Astrocyte of the cerebellum (primary cell): Measurements from ENCODE around the gene ACVR1.
A peak's percentile ranks its signal among the peaks of the same experiment; 100 is the strongest.

Experiments used
- DNase-seq: peaks from one replicate; pipeline ENCODE4 v3.0.0-alpha.2; 2011; ENCODE audit warnings: low read depth
- H3K4me3 ChIP-seq: 2 replicates; pipeline ENCODE4 v1.5.1; 2011; ENCODE audit warnings: mild to moderate bottlenecking, low read depth, low read length, moderate library complexity
- in situ Hi-C: cut with HindIII; loops from 2 replicates; pipeline ENCODE4 v1.10.0; 2017; ENCODE audit warnings: low sequenced_read_pairs
- TF ChIP-seq, protein P1 (sequence below): IDR thresholded peaks from 2 replicates; pipeline ENCODE4 v1.5.1; 2012; ENCODE audit warnings: low read length, low read depth, moderate library complexity, mild to moderate bottlenecking; ENCODE audit errors: missing control alignments

Gene ACVR1

DNA sequence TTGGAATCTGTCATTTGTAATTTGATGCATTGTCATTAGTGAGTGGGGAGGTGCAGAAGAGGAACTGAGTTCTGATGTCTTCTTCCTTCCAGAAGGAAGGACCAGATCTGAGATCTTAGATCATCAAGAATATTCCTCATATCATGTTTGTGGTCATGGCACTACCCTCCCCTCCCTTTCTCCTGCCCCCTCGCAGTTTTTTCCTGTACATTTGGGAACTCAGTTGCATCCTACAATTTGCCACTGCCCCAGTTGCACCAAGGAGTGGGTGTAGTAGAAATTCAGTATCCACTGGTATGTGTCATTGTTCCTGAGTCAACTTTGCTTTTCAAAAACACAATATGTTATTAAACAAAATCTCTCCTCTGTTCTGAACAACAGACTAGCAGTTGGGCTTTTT is 26.6 kb upstream of the ACVR1 start:
- TF ChIP-seq, protein P1, sequence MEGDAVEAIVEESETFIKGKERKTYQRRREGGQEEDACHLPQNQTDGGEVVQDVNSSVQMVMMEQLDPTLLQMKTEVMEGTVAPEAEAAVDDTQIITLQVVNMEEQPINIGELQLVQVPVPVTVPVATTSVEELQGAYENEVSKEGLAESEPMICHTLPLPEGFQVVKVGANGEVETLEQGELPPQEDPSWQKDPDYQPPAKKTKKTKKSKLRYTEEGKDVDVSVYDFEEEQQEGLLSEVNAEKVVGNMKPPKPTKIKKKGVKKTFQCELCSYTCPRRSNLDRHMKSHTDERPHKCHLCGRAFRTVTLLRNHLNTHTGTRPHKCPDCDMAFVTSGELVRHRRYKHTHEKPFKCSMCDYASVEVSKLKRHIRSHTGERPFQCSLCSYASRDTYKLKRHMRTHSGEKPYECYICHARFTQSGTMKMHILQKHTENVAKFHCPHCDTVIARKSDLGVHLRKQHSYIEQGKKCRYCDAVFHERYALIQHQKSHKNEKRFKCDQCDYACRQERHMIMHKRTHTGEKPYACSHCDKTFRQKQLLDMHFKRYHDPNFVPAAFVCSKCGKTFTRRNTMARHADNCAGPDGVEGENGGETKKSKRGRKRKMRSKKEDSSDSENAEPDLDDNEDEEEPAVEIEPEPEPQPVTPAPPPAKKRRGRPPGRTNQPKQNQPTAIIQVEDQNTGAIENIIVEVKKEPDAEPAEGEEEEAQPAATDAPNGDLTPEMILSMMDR, result no peak
- in situ Hi-C loops, result no loop called here
- H3K4me3 ChIP-seq, result no peak overlapping the region
- no peak for DNase-seq

DNA sequence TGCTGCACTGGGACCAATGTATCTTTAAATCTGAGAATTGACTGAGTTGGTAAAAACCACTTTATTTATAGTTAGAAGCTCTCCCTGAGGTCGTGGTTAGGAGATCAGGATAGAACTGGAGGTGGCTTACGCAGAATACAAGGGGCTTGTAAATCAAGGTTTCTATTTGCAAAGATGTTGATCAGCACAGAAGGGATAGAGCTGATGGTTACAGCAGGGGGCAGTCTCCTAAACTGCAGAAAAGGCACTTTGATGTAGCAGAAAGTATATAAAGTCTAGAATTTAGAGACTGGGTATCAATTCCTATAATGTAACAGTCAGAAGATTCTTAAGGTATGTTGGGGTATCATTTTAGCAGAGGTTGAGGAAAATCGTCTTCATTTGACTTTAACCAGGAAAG is 25.2 kb upstream of the ACVR1 start:
- no peak for DNase-seq
- TF ChIP-seq, protein P1, result no peak
- in situ Hi-C loops, result no loop called here
- no peak overlapping the region for H3K4me3 ChIP-seq

DNA sequence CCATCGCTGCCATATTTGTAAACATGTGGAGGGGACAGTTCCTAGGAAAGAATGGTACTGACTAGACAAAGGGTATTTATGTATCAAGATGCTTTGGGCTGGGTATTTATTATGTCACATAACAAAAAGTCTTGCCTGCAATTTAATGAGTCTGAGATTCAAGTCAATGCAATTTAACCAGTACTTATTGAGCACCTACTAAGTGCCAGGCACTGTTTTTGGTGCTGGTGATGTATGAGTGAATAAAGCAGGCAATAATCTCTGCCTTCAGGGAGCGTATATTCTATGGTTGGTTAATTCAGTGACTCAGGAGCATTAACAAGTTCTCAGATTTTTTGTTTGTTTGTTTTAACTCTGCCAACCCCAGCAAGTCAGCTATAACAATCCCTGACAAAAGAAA is 24.6 kb upstream of the ACVR1 start:
- TF ChIP-seq, protein P1, result no peak
- DNase-seq, result no peak
- in situ Hi-C loops, result no loop called here
- H3K4me3 ChIP-seq, result no peak overlapping the region

DNA sequence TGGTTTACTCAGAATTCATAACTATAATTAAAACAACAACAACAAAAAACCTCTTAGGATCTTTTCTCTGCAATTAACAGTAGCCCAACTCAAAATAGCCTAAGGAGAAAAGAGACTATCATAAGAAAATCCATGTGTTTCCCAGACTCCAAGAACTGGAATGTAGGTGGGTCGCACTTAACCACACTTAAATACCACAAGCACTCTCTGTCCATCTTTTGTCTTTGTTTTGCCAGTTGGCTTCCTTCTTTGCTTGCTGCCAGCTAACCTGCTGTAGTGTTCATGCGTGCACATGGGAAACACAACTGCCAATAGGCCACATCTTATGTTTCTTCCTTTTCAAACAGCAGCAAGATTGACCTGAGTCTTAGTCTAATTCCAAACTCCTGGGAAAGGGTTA is 24.1 kb upstream of the ACVR1 start:
- no peak overlapping the region for H3K4me3 ChIP-seq
- in situ Hi-C loops, result no loop called here
- peak; percentile 12 for DNase-seq
- TF ChIP-seq, protein P1, result no peak

DNA sequence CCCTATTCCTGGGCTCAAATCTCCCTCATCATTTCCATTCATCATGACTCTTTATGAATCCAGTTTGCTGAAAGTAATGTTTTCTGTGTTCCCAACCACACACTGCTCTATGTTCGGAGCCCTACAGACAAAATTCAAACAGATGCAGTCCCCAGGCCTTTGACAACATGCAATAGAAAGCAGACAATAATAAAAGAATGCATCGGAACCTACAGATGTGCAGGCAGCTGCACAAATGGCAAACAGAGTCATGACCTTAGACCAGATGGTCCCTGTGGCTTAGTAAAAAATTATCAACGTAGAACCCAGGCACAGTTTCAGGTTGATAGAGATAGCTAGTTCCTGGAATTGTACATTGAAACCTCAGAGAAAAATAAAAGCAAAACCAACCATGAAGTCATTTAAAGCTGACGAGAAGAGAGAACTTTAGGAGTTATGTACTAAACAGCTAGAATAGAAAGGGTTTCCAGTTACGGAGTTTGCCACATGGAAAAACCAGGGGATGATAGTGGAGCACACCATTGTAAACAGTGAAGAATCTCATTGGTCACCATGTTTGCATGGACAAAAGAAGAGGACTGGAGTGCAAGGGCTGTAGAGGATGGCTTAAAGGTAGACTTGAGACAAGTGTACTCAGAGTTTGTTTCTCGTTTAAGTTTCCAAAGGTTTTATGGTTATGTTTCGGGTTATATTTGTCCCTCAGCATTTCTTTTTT is 23.2 kb upstream of the ACVR1 start:
- no peak for DNase-seq
- TF ChIP-seq, protein P1, result no peak
- H3K4me3 ChIP-seq, result no peak overlapping the region
- in situ Hi-C loops, result no loop called here

DNA sequence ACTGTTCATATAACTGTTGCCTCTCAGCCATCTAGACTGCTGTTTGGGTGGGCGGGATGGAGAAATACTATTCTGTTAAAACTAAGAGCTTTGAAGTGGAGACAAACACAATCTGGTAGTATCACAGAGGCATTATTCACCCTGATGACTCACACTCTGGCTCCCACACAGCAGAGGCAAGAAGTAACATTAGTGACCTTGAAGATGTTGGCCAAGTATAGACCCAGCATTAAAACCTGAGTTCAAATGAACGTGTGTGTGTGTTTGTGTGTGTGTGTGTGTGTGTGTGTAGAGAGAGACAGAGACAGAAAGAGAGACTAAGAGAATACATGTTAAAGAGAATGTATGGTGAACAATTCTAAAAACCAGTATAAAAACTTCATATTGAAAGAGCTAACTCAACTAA is 22.5 kb upstream of the ACVR1 start:
- DNase-seq, result peak; percentile 64
- no peak overlapping the region for H3K4me3 ChIP-seq
- in situ Hi-C loops, result no loop called here
- TF ChIP-seq, protein P1, result no peak
